ENCODE measurements around the gene CRKL.

DNA sequence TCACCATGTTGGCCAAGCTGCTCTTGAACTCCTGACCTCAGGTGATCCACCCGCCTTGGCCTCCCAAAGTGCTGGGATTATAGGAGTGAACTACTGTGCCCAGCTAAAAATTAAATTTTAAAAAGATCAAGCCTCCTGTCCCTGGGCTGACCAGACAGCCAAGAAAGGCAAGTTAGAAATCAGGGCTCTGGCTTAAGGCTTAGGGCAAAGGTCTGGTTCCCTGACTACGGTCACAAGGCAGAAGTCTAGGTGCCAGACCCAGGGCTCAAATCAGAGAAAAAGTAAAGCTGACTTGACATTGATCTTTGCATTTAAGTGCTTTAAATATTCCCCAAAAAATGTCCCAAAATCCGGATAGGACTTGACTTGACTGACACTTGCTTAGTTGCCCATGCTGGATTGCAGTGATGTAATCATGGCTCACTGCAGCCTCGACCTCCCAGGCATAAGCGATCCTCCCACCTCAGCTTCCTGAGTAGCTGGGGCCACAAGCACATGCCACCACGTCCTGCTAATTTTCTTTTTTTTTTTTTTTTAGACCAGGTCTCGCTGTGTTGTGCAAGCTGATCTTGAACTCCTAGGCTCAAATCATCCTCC, 17.3 kb upstream of the CRKL start:
- TF ChIP-seq POLR2A (IDR thresholded peaks at IDR 0.05), result no peak
- TF ChIP-seq, protein P1, sequence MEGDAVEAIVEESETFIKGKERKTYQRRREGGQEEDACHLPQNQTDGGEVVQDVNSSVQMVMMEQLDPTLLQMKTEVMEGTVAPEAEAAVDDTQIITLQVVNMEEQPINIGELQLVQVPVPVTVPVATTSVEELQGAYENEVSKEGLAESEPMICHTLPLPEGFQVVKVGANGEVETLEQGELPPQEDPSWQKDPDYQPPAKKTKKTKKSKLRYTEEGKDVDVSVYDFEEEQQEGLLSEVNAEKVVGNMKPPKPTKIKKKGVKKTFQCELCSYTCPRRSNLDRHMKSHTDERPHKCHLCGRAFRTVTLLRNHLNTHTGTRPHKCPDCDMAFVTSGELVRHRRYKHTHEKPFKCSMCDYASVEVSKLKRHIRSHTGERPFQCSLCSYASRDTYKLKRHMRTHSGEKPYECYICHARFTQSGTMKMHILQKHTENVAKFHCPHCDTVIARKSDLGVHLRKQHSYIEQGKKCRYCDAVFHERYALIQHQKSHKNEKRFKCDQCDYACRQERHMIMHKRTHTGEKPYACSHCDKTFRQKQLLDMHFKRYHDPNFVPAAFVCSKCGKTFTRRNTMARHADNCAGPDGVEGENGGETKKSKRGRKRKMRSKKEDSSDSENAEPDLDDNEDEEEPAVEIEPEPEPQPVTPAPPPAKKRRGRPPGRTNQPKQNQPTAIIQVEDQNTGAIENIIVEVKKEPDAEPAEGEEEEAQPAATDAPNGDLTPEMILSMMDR (IDR thresholded peaks at IDR 0.05), result no peak

All from adrenal gland (tissue), 5 donors.